H1 (cell line): ENCODE results near the gene TXNIP. TPM values are rescaled to one million over a fixed set of nuclear protein-coding genes. Genes with fewer than 3 reads are reported as not detected.

Source experiments
- CTCF ChIA-PET: fragments of 300-600 bp; sonication (Branson Sonifier 250); formaldehyde crosslinking; loops from one replicate; lab custom pipeline; 2021; ENCODE audit not compliant: partially characterized antibody; lab: Charles Lee
- POLR2A ChIA-PET: fragments of 300-600 bp; sonication (Branson Sonifier 250); formaldehyde crosslinking; loops from one replicate; lab custom pipeline; 2021; ENCODE audit warnings: inconsistent platforms; ENCODE audit not compliant: partially characterized antibody; lab: Charles Lee
- DNase-seq, 2 experiments: peaks; one replicate each; pipeline versions ENCODE4 v3.0.0 to v3.0.0-alpha.2; 2010 to 2022; ENCODE audit warnings: low spot score in 2 of 2, low read depth in 1 of 2, mixed read lengths in 1 of 2
- FAIRE-seq: peaks from 2 replicates; lab custom pipeline; 2011; peaks lifted over from hg19 to GRCh38; lab: Jason Lieb, UNC
- H2AFZ ChIP-seq: 2 replicates; pipeline ENCODE4 v1.8.1; 2012; ENCODE audit warnings: low read length, inconsistent platforms
- H2AK5ac ChIP-seq: 2 replicates; pipeline ENCODE4 v1.6.1; 2013; ENCODE audit warnings: low read depth, low read length
- H2BK120ac ChIP-seq: replicated peaks from 2 replicates; pipeline ENCODE3; 2013; ENCODE audit warnings: low read depth, low read length, inconsistent platforms
- H2BK12ac ChIP-seq: 2 replicates; pipeline ENCODE4 v1.6.1; 2013; ENCODE audit warnings: low read depth, low read length
- H2BK15ac ChIP-seq: 2 replicates; pipeline ENCODE4 v1.6.1; 2013; ENCODE audit warnings: low read length
- H2BK20ac ChIP-seq: 2 replicates; pipeline ENCODE4 v1.6.1; 2013; ENCODE audit warnings: low read length
- H2BK5ac ChIP-seq: 2 replicates; pipeline ENCODE4 v1.6.1; 2013; ENCODE audit warnings: low read depth, low read length
- H3K14ac ChIP-seq: 2 replicates; pipeline ENCODE4 v1.6.1; 2013; ENCODE audit warnings: inconsistent platforms; ENCODE audit not compliant: insufficient read length
- H3K18ac ChIP-seq: 2 replicates; pipeline ENCODE4 v1.6.1; 2013; ENCODE audit warnings: low read length; ENCODE audit errors: extremely low read depth
- H3K23ac ChIP-seq: 2 replicates; pipeline ENCODE4 v1.6.1; 2013; ENCODE audit warnings: inconsistent platforms; ENCODE audit not compliant: insufficient read length
- H3K23me2 ChIP-seq: 2 replicates; pipeline ENCODE4 v1.6.1; 2013; ENCODE audit warnings: low read depth, low read length
- H3K27ac ChIP-seq: 2 replicates; pipeline ENCODE4 v1.6.1; 2011; ENCODE audit warnings: low read depth, low read length, inconsistent platforms
- H3K27me3 ChIP-seq, 4 experiments: replicated peaks in 1 of 4; 1 replicate in 1 of 4; 2 replicates in 3 of 4; pipeline versions ENCODE4 v1.6.1 to v1.8.1; 2011 to 2013; ENCODE audit warnings: low read length in 3 of 4, mild to moderate bottlenecking in 3 of 4, inconsistent platforms in 2 of 4, mixed read lengths in 2 of 4, moderate library complexity in 1 of 4; ENCODE audit not compliant: control insufficient read depth in 3 of 4, insufficient read depth in 3 of 4; ENCODE audit errors: extremely low read depth in 1 of 4
- H3K36me3 ChIP-seq, 4 experiments: 2 replicates each; pipeline versions ENCODE4 v1.6.1 to v1.8.1; 2011 to 2013; ENCODE audit warnings: mild to moderate bottlenecking in 4 of 4, low read length in 3 of 4, moderate library complexity in 2 of 4, control low read depth in 1 of 4, inconsistent platforms in 1 of 4; ENCODE audit not compliant: insufficient read depth in 4 of 4, control insufficient read depth in 2 of 4
- H3K4ac ChIP-seq: replicated peaks from 2 replicates; pipeline ENCODE3; 2013; ENCODE audit warnings: low read length, low read depth, mixed read lengths, inconsistent platforms; ENCODE audit not compliant: insufficient read length
- H3K4me1 ChIP-seq, 4 experiments: replicated peaks in 1 of 4; 1 replicate in 1 of 4; 2 replicates in 3 of 4; pipeline versions ENCODE4 v1.6.1 to v1.8.1; 2011 to 2013; ENCODE audit warnings: low read length in 3 of 4, inconsistent platforms in 2 of 4, mixed read lengths in 1 of 4; ENCODE audit not compliant: insufficient read depth in 4 of 4, control insufficient read depth in 3 of 4
- H3K4me2 ChIP-seq, 2 experiments: 2 replicates each; pipeline versions ENCODE4 v1.6.1 to v1.8.1; 2011 to 2013; ENCODE audit warnings: low read depth in 2 of 2, low read length in 2 of 2, control low read depth in 1 of 2, inconsistent platforms in 1 of 2, mild to moderate bottlenecking in 1 of 2; ENCODE audit not compliant: insufficient read depth in 1 of 2
- H3K4me3 ChIP-seq, 4 experiments: fragments of 200-600, 300-600 bp in 1 of 4; sonication (generic), shearing (Covaris generic), sonication (Bioruptor Twin) in 1 of 4; 2 replicates each; pipeline versions ENCODE4 v1.5.1 to v1.8.1; 2011 to 2016; ENCODE audit warnings: low read length in 4 of 4, low read depth in 3 of 4, control low read depth in 2 of 4, inconsistent platforms in 2 of 4, mild to moderate bottlenecking in 2 of 4, mixed read lengths in 1 of 4, moderate library complexity in 1 of 4; ENCODE audit not compliant: insufficient read depth in 2 of 4; ENCODE audit errors: extremely low read depth in 1 of 4
- H3K56ac ChIP-seq: replicated peaks from 2 replicates; pipeline ENCODE3; 2013; ENCODE audit warnings: low read depth, mild to moderate bottlenecking, mixed read lengths, low read length, inconsistent platforms; ENCODE audit not compliant: insufficient read length
- H3K79me1 ChIP-seq: 2 replicates; pipeline ENCODE4 v1.6.1; 2013; ENCODE audit warnings: low read depth, low read length, control low read depth
- H3K79me2 ChIP-seq, 2 experiments: 2 replicates each; pipeline versions ENCODE4 v1.6.1 to v1.8.1; 2012 to 2013; ENCODE audit warnings: low read length in 2 of 2, mild to moderate bottlenecking in 2 of 2, inconsistent platforms in 1 of 2; ENCODE audit not compliant: insufficient read depth in 2 of 2, control insufficient read depth in 1 of 2
- H3K9ac ChIP-seq, 4 experiments: replicated peaks in 1 of 4; 1 replicate in 1 of 4; 2 replicates in 3 of 4; pipeline versions ENCODE4 v1.6.1 to v1.8.1; 2011 to 2013; ENCODE audit warnings: low read depth in 3 of 4, low read length in 3 of 4, control low read depth in 2 of 4, mild to moderate bottlenecking in 2 of 4, moderate library complexity in 2 of 4, inconsistent platforms in 1 of 4; ENCODE audit errors: extremely low read depth in 1 of 4
- H3K9me3 ChIP-seq, 2 experiments: 2 replicates each; pipeline versions ENCODE4 v1.6.1 to v1.8.1; 2012 to 2013; ENCODE audit warnings: mild to moderate bottlenecking in 2 of 2, moderate library complexity in 2 of 2, control low read depth in 1 of 2, inconsistent platforms in 1 of 2, low read depth in 1 of 2, low read length in 1 of 2, mixed read lengths in 1 of 2; ENCODE audit not compliant: insufficient read depth in 2 of 2
- H4K20me1 ChIP-seq, 2 experiments: replicated peaks in 1 of 2; 2 replicates each; pipeline versions ENCODE3 to v1.8.1; 2011 to 2013; ENCODE audit warnings: inconsistent platforms in 2 of 2, low read length in 2 of 2, mild to moderate bottlenecking in 1 of 2; ENCODE audit not compliant: insufficient read depth in 2 of 2, control insufficient read depth in 1 of 2
- H4K5ac ChIP-seq: 2 replicates; pipeline ENCODE4 v1.6.1; 2013; ENCODE audit warnings: low read length, low read depth, mixed read lengths, inconsistent platforms; ENCODE audit not compliant: insufficient read length
- H4K8ac ChIP-seq: 2 replicates; pipeline ENCODE4 v1.8.0; 2013; ENCODE audit warnings: mild to moderate bottlenecking, moderate library complexity, low read length, inconsistent platforms; ENCODE audit not compliant: insufficient read depth; ENCODE audit errors: extremely low read depth
- H4K91ac ChIP-seq: replicated peaks from 2 replicates; pipeline ENCODE3; 2013; ENCODE audit warnings: low read length, mixed read lengths, inconsistent platforms; ENCODE audit not compliant: insufficient read length
- ASH2L ChIP-seq: fragments of 200-600, 300-600 bp; sonication (generic); IDR thresholded peaks from one replicate; pipeline ENCODE4 v1.7.1; 2017; ENCODE audit warnings: low read length
- RBBP5 ChIP-seq: IDR thresholded peaks from 2 replicates; pipeline ENCODE4 v1.7.1; 2012; ENCODE audit warnings: low read depth, mild to moderate bottlenecking, inconsistent platforms, low read length, moderate library complexity, borderline replicate concordance
- TCF12 ChIP-seq: IDR thresholded peaks from 2 replicates; pipeline ENCODE4 v1.6.1; 2011; ENCODE audit warnings: low read depth, mild to moderate bottlenecking, low read length
- WGBS, 2 experiments: shearing (Covaris generic) in 1 of 2; methylation state at CpG; one replicate each; pipeline versions ENCODE4 v1.1.6 to v1.1.7; 2013 to 2015; ENCODE audit warnings: low lambda C conversion rate in 2 of 2, mixed read lengths in 2 of 2, inconsistent platforms in 1 of 2, low coverage in 1 of 2, missing lambda C conversion rate in 1 of 2; ENCODE audit not compliant: insufficient replicate concordance in 2 of 2, insufficient coverage in 1 of 2, insufficient read length in 1 of 2; ENCODE audit errors: extremely low coverage in 1 of 2, missing lambda C conversion rate in 1 of 2; 5-methylcytosine and 5-hydroxymethylcytosine counted together
- polyA plus RNA-seq, 7 experiments: library from polyadenylated mRNA; depleted of rRNA in 3 of 7; stranded (reverse) in 5 of 7; unstranded in 2 of 7; fragments of >200 nt in 5 of 7; fragments of 200-250 nt in 2 of 7; gene quantifications; 1 replicate in 5 of 7; 2 replicates in 1 of 7; 4 replicates in 1 of 7; pipeline versions ENCODE4 v1.2.1 to v1.2.3, GENCODE V29; 2011 to 2013; ENCODE audit warnings: missing spikeins in 2 of 7, mixed read lengths in 2 of 7
- total RNA-seq: library from RNA; stranded (reverse); fragmentation: NEBNext Ultra II Directional; extraction: Animal tissue kit (Norgen Biotek cat#: 25700); gene quantifications from 2 replicates; pipeline ENCODE4 v1.2.1, GENCODE V29; 2021

The TXNIP gene
- total and polyA plus RNA-seq, 2 of the 8 experiments (the other 6 are each of a cell fraction or from before 2014, with no cell fraction given) = 12.3 to 56.8 TPM

GRCh38 chr1:145953861-145954260 is 42.5 kb downstream of the TXNIP start:
- TF ChIP-seq ASH2L (no peak), TCF12 (no peak), RBBP5 (no peak)
- H4K20me1 ChIP-seq = no peaks in the 10 kb centered on the region
- peaks cover 0 to 5% (median 0%) of the 10 kb centered on the region in 4 experiments; a peak in 2 of 7 replicates for H3K4me1 ChIP-seq
- no peak overlapping the region for H2AFZ ChIP-seq
- H3K23me2 ChIP-seq = peaks cover 3% of the 10 kb centered on the region
- H3K36me3 ChIP-seq = no peaks in the 10 kb centered on the region
- no peaks in the 10 kb centered on the region for H3K79me2 ChIP-seq
- FAIRE-seq (no peak), DNase-seq (no peak)
- 78% methylated on average over 6 of the region's 6 CpGs; no CpG with 5 or more reads in 1 of the 2 experiments for WGBS, 2 experiments
- H3K4me2 ChIP-seq = no peak overlapping the region
- no peak overlapping the region for H4K5ac ChIP-seq
- H3K27me3 ChIP-seq = peaks cover 0 to 34% (median 20%) of the 10 kb centered on the region in 4 experiments; a peak in 6 of 7 replicates
- no peak overlapping the region for H2BK15ac ChIP-seq
- H2BK120ac ChIP-seq = no peak overlapping the region
- no peak overlapping the region for H4K8ac ChIP-seq
- H2BK20ac ChIP-seq = no peak overlapping the region
- H3K18ac ChIP-seq = no peak overlapping the region
- no peak overlapping the region for H3K4ac ChIP-seq
- H2BK5ac ChIP-seq = no peak overlapping the region
- H3K56ac ChIP-seq = no peak overlapping the region
- ChIA-PET POLR2A (no interaction called here), CTCF (interaction anchor here (1.0 to 1.5 kb wide), 2 partner anchors 17 to 108 kb away, joined by 3 to 4 read pairs; partner anchors contain the start of gene NUDT17)
- H3K4me3 ChIP-seq = no peak overlapping the region
- H3K79me1 ChIP-seq = no peaks in the 10 kb centered on the region
- no peak overlapping the region for H3K9ac ChIP-seq
- H3K27ac ChIP-seq = no peak overlapping the region
- H2AK5ac ChIP-seq = no peak overlapping the region
- no peak overlapping the region for H2BK12ac ChIP-seq
- H3K9me3 ChIP-seq = no peaks in the 10 kb centered on the region
- no peak overlapping the region for H3K14ac ChIP-seq
- H3K23ac ChIP-seq = no peak overlapping the region
- no peak overlapping the region for H4K91ac ChIP-seq
